Activated T-helper 1 cell treated with Interleukin-2 at 50 U/mL for 16 hours (primary cell): ENCODE measurements around the gene ASB3.

Experiments used
- DNase-seq: peaks from one replicate; pipeline ENCODE4 v3.0.0-alpha.2; 2020; ENCODE audit warnings: low read depth

The ASB3 gene

GRCh38 chr2:53652131-53652530 is 134.6 kb downstream of the ASB3 start:
- DNase-seq: no peak

GRCh38 chr2:53646788-53647187 is 140.0 kb downstream of the ASB3 start:
- DNase-seq: no peak

- no peak for DNase-seq
Observed at GRCh38 chr2:53641290-53641689, 145.5 kb downstream of the ASB3 start.

- no peak for DNase-seq
Observed at GRCh38 chr2:53640466-53640865, 146.3 kb downstream of the ASB3 start.

GRCh38 chr2:53636596-53636995 is 150.2 kb downstream of the ASB3 start:
- no peak for DNase-seq

GRCh38 chr2:53636109-53636508 is 150.6 kb downstream of the ASB3 start:
- no peak for DNase-seq

GRCh38 chr2:53635694-53636093 is 151.1 kb downstream of the ASB3 start:
- no peak for DNase-seq

- DNase-seq: no peak
Observed at GRCh38 chr2:53633441-53633840, 153.3 kb downstream of the ASB3 start.

- DNase-seq: no peak
Observed at GRCh38 chr2:53632714-53633113, 154.0 kb downstream of the ASB3 start.

GRCh38 chr2:53632126-53632460 is 154.7 kb downstream of the ASB3 start:
- no peak for DNase-seq

- no peak for DNase-seq
Observed at GRCh38 chr2:53631313-53632125, 155.2 kb downstream of the ASB3 start.

GRCh38 chr2:53630026-53630606 is 156.6 kb downstream of the ASB3 start:
- no peak for DNase-seq

- no peak for DNase-seq
Observed at GRCh38 chr2:53629501-53629900, 157.3 kb downstream of the ASB3 start.

GRCh38 chr2:53629001-53629400 is 157.8 kb downstream of the ASB3 start:
- DNase-seq: no peak

- no peak for DNase-seq
Observed at GRCh38 chr2:53622141-53622540, 164.6 kb downstream of the ASB3 start.

GRCh38 chr2:53620981-53621380 is 165.8 kb downstream of the ASB3 start:
- DNase-seq: no peak
